Breast epithelium (tissue), 3 donors: ENCODE data around the gene OPRD1.

Experiments used
- POLR2A ChIP-seq: fragments of 450-650 bp; IDR thresholded peaks from one replicate; pipeline ENCODE4 v1.6.1; 2016; ENCODE audit warnings: antibody characterized with exemption, mild to moderate bottlenecking, moderate library complexity
- POLR2AphosphoS5 ChIP-seq, 3 donors: sonication (generic); formaldehyde crosslinking; IDR thresholded peaks; one replicate each; pipeline ENCODE4 v1.6.1; 2017; ENCODE audit warnings: antibody characterized with exemption in 3 of 3
- TF ChIP-seq, protein P1 (sequence below), 3 donors: fragments of 450-650 bp; IDR thresholded peaks; one replicate each; pipeline ENCODE4 v1.5.1; 2016 to 2017; ENCODE audit warnings: antibody characterized with exemption in 3 of 3, mild to moderate bottlenecking in 3 of 3, moderate library complexity in 3 of 3

DNA sequence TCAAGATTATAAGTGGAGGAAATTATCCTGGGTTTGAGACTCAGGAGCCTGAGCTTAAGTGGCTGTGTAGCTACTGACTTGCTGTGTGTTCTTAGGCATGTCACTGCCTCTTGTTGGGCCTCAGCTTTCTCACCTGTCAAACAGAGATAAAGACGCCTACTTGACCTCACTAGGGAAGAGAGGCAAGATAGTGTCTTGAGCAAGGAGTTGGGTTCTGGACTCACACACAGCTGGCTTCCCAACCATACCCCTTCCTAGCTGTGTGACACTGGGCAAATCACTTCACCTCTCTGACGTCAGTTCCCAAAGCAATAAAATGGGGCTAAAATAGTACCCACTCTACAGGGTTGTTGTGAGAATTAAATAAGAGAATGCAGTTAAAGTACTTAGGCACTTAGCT, 90.8 kb downstream of the OPRD1 start:
- TF ChIP-seq, protein P1, sequence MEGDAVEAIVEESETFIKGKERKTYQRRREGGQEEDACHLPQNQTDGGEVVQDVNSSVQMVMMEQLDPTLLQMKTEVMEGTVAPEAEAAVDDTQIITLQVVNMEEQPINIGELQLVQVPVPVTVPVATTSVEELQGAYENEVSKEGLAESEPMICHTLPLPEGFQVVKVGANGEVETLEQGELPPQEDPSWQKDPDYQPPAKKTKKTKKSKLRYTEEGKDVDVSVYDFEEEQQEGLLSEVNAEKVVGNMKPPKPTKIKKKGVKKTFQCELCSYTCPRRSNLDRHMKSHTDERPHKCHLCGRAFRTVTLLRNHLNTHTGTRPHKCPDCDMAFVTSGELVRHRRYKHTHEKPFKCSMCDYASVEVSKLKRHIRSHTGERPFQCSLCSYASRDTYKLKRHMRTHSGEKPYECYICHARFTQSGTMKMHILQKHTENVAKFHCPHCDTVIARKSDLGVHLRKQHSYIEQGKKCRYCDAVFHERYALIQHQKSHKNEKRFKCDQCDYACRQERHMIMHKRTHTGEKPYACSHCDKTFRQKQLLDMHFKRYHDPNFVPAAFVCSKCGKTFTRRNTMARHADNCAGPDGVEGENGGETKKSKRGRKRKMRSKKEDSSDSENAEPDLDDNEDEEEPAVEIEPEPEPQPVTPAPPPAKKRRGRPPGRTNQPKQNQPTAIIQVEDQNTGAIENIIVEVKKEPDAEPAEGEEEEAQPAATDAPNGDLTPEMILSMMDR (IDR thresholded peaks at IDR 0.05) = no peak
- TF ChIP-seq POLR2A = no peak
- TF ChIP-seq POLR2AphosphoS5 (IDR thresholded peaks at IDR 0.05) = no peak
